ENCODE data around the gene TXNDC17. TPM values are rescaled to one million over a fixed set of nuclear protein-coding genes. Genes with fewer than 3 reads are reported as not detected.

Gene TXNDC17
- total and polyA plus RNA-seq, 8 donors, result 24.6 to 81.1 (median 34.3) TPM

GRCh38 chr17:6596511-6596910 is 44.3 kb upstream of the TXNDC17 start:
- Histone ChIP-seq H3K27me3 (no peaks in the 10 kb centered on the region), H3K4me1 (peaks cover 0 to 20% (median 14%) of the 10 kb centered on the region in 3 donors), H3K9me3 (no peaks in the 10 kb centered on the region), H3K27ac (no peak overlapping the region), H3K4me3 (no peak overlapping the region), H3K36me3 (peaks cover 0 to 20% (median 6%) of the 10 kb centered on the region in 3 donors)
- ATAC-seq, result no peak
- TF ChIP-seq CTCF (IDR thresholded peaks at IDR 0.05), result no peak
- FAIRE-seq, result no peak
- no peak for DNase-seq
- 77 to 87% methylated on average over 2 of the region's 2 CpGs for WGBS, 2 donors
- intact Hi-C loops (cut with DNase I), result no loop called here

GRCh38 chr17:6596941-6597340 is 43.9 kb upstream of the TXNDC17 start:
- H3K36me3 ChIP-seq, result peaks cover 2 to 20% (median 6%) of the 10 kb centered on the region in 3 donors
- 91 to 96% methylated on average over 4 of the region's 4 CpGs for WGBS, 2 donors

GRCh38 chr17:6597727-6598126 is 43.1 kb upstream of the TXNDC17 start:
- intact Hi-C loops (cut with DNase I), result no loop called here
- no peak for ATAC-seq
- Histone ChIP-seq H3K4me3 (no peak overlapping the region), H3K27me3 (no peaks in the 10 kb centered on the region), H3K9me3 (no peaks in the 10 kb centered on the region), H3K4me1 (peaks cover 0 to 14% (median 9%) of the 10 kb centered on the region in 3 donors), H3K36me3 (peaks cover 3 to 20% (median 6%) of the 10 kb centered on the region in 3 donors), H3K27ac (no peak overlapping the region)
- WGBS, 2 donors, result 11 to 13% methylated on average over 1 of the region's 1 CpG
- FAIRE-seq, result no peak
- TF ChIP-seq CTCF (IDR thresholded peaks at IDR 0.05), result no peak
- DNase-seq, result no peak

More at GRCh38 chr17:6596941-6597340, 43.9 kb upstream of the TXNDC17 start:
- no peak overlapping the region for H3K27ac ChIP-seq
- H3K4me1 ChIP-seq, result peaks cover 0 to 20% (median 14%) of the 10 kb centered on the region in 3 donors
- no peak for TF ChIP-seq CTCF (IDR thresholded peaks at IDR 0.05)
- DNase-seq (no peak), ATAC-seq (no peak), FAIRE-seq (no peak)
- intact Hi-C loops (cut with DNase I), result no loop called here
- no peak overlapping the region for H3K4me3 ChIP-seq
- H3K9me3 ChIP-seq, result no peaks in the 10 kb centered on the region
- no peaks in the 10 kb centered on the region for H3K27me3 ChIP-seq

GRCh38 chr17:6599364-6599763 is 41.5 kb upstream of the TXNDC17 start:
- DNase-seq, result no peak
- Histone ChIP-seq H3K36me3 (peaks cover 3 to 13% (median 6%) of the 10 kb centered on the region in 3 donors), H3K4me3 (no peak overlapping the region), H3K27me3 (no peaks in the 10 kb centered on the region), H3K9me3 (no peaks in the 10 kb centered on the region), H3K27ac (peak overlapping the region in 2 of 4 donors; percentile 23 to 27), H3K4me1 (peaks cover 0 to 14% (median 8%) of the 10 kb centered on the region in 3 donors)
- no peak for TF ChIP-seq CTCF (IDR thresholded peaks at IDR 0.05)
- intact Hi-C loops (cut with DNase I), result no loop called here
- peak; percentile 81 for FAIRE-seq
- ATAC-seq, result peak in 3 of 4 donors; percentile 56 to 80 (median 71)

- intact Hi-C loops (cut with DNase I), result no loop called here
- ATAC-seq (no peak), DNase-seq (no peak), FAIRE-seq (no peak)
- Histone ChIP-seq H3K36me3 (peaks cover 0 to 10% (median 3%) of the 10 kb centered on the region in 3 donors), H3K4me1 (peaks cover 0 to 14% (median 8%) of the 10 kb centered on the region in 3 donors), H3K27me3 (no peaks in the 10 kb centered on the region), H3K4me3 (no peak overlapping the region), H3K9me3 (no peaks in the 10 kb centered on the region), H3K27ac (no peak overlapping the region)
- TF ChIP-seq CTCF (IDR thresholded peaks at IDR 0.05), result no peak
- 86 to 88% methylated on average over 2 of the region's 2 CpGs for WGBS, 2 donors
Observed at GRCh38 chr17:6602141-6602540, 38.7 kb upstream of the TXNDC17 start.
